ENCODE results near the gene GLUD2. TPM values are rescaled to one million over a fixed set of nuclear protein-coding genes. Genes with fewer than 3 reads are reported as not detected.
"Not testable (repeated sequence)": the region's sequence is repeated elsewhere in the genome, so short reads cannot be mapped to it uniquely, and the experiment has no call there.

The GLUD2 gene
- polyA plus RNA-seq, result under 1 TPM; 0.16 to 0.91 (median 0.42) TPM

- H3K4me1 Mint-ChIP-seq; H3K27me3 Mint-ChIP-seq (ENCODE audit: low read depth in 3 of 3); H3K36me3 Mint-ChIP-seq; H3K27ac Mint-ChIP-seq; DNase-seq; H3K9me3 Mint-ChIP-seq; H3K4me3 Mint-ChIP-seq: not testable (repeated sequence)
Measured at GRCh38 chrX:121047441-121048419, at the start of gene GLUD2. Gene GLUD2 (plus strand): TSS chrX:121047610. CDS start chrX:121047685, 75 bp downstream.

DNA sequence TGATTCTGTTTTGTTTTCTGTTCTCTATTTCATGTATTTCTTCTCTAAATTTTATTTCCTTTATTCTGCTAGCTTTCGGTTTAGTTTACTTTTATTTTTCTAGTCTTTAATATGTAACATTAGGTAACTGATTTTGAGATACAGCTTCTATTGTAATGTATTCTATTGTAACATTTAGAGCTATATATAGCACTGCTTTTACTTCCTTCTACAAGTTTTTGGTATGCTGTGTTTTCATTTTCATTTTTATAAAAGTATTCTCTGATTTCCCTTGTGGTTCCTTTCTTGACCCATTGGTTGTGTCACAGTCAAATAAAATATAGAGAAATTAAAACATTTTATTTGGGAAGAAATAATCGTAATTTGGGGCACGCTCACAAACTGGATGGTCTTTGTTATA, 48.0 kb upstream of the GLUD2 start:
- Mint-ChIP-seq H3K27ac (no peak overlapping the region), H3K36me3 (no peaks in the 10 kb centered on the region), H3K27me3 (ENCODE audit: low read depth in 3 of 3) (peaks cover 0 to 2% (median under 1%) of the 10 kb centered on the region in 3 donors), H3K4me3 (no peak overlapping the region), H3K4me1 (no peaks in the 10 kb centered on the region), H3K9me3 (peaks cover 0 to 3% (median 0%) of the 10 kb centered on the region in 6 donors)
- DNase-seq, result no peak

GRCh38 chrX:121000589-121000988, 46.8 kb upstream of the GLUD2 start:
- Mint-ChIP-seq H3K4me1 (no peaks in the 10 kb centered on the region), H3K9me3 (no peaks in the 10 kb centered on the region), H3K27me3 (ENCODE audit: low read depth in 3 of 3) (peaks cover 0 to 2% (median 0%) of the 10 kb centered on the region in 3 donors), H3K27ac (no peak overlapping the region), H3K36me3 (no peaks in the 10 kb centered on the region), H3K4me3 (no peak overlapping the region)
- DNase-seq, result no peak

DNA sequence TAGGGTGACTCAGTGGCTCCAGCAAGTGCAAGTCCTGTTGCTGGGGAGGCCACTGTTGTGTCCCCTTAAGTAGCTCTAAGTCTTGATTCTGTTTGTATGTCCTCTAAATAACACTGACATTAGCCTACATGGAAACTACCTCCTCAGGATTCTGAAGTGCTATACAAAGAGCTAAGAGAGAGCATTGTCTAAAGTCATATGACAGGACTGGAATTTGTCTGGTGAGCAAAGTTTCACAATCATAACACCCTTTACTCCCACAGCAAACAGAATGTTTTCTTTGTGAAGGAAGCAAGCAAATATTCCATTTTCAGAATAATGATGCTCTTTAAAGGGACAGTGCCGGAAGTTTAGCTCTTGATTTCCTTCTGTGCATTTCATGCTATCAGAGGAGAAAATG, 38.5 kb upstream of the GLUD2 start:
- no peak overlapping the region for H3K27ac Mint-ChIP-seq
- peaks cover 0 to 8% (median 0%) of the 10 kb centered on the region in 3 donors for H3K27me3 Mint-ChIP-seq (ENCODE audit: low read depth in 3 of 3)
- DNase-seq, result no peak

GRCh38 chrX:121009764-121010163, 37.6 kb upstream of the GLUD2 start:
- no peak overlapping the region for H3K4me3 Mint-ChIP-seq
- no peak overlapping the region for H3K27ac Mint-ChIP-seq
- no peak for DNase-seq
- peaks cover 0 to 10% (median 0%) of the 10 kb centered on the region in 6 donors for H3K9me3 Mint-ChIP-seq
- peaks cover 0 to 12% (median 0%) of the 10 kb centered on the region in 3 donors for H3K27me3 Mint-ChIP-seq (ENCODE audit: low read depth in 3 of 3)
- no peaks in the 10 kb centered on the region for H3K4me1 Mint-ChIP-seq
- H3K36me3 Mint-ChIP-seq, result no peaks in the 10 kb centered on the region

More for the DNA sequence above, 38.5 kb upstream of the GLUD2 start:
- H3K36me3 Mint-ChIP-seq, result no peaks in the 10 kb centered on the region
- H3K4me3 Mint-ChIP-seq, result no peak overlapping the region
- H3K4me1 Mint-ChIP-seq, result no peaks in the 10 kb centered on the region
- H3K9me3 Mint-ChIP-seq, result peaks cover 0 to 7% (median 0%) of the 10 kb centered on the region in 6 donors

GRCh38 chrX:121010218-121010617, 37.2 kb upstream of the GLUD2 start:
- peaks cover 0 to 12% (median 0%) of the 10 kb centered on the region in 3 donors for H3K27me3 Mint-ChIP-seq (ENCODE audit: low read depth in 3 of 3)
- H3K4me3 Mint-ChIP-seq, result no peak overlapping the region
- DNase-seq, result no peak
- no peaks in the 10 kb centered on the region for H3K4me1 Mint-ChIP-seq
- H3K27ac Mint-ChIP-seq, result no peak overlapping the region
- H3K9me3 Mint-ChIP-seq, result peaks cover 0 to 10% (median 0%) of the 10 kb centered on the region in 6 donors
- no peaks in the 10 kb centered on the region for H3K36me3 Mint-ChIP-seq

GRCh38 chrX:121011254-121011653, 36.2 kb upstream of the GLUD2 start:
- Mint-ChIP-seq H3K9me3 (peaks cover 0 to 10% (median 0%) of the 10 kb centered on the region in 6 donors), H3K4me1 (no peaks in the 10 kb centered on the region), H3K27me3 (ENCODE audit: low read depth in 3 of 3) (peaks cover 0 to 12% (median 0%) of the 10 kb centered on the region in 3 donors), H3K27ac (no peak overlapping the region), H3K36me3 (no peaks in the 10 kb centered on the region), H3K4me3 (no peak overlapping the region)
- DNase-seq, result no peak

GRCh38 chrX:121013897-121014455, 33.4 kb upstream of the GLUD2 start:
- Mint-ChIP-seq H3K9me3 (peaks cover 0 to 10% (median 0%) of the 10 kb centered on the region in 6 donors), H3K4me1 (no peaks in the 10 kb centered on the region), H3K27me3 (ENCODE audit: low read depth in 3 of 3) (peaks cover 0 to 7% (median 0%) of the 10 kb centered on the region in 3 donors), H3K4me3 (no peak overlapping the region), H3K27ac (no peak overlapping the region), H3K36me3 (no peaks in the 10 kb centered on the region)
- DNase-seq, result no peak

DNA sequence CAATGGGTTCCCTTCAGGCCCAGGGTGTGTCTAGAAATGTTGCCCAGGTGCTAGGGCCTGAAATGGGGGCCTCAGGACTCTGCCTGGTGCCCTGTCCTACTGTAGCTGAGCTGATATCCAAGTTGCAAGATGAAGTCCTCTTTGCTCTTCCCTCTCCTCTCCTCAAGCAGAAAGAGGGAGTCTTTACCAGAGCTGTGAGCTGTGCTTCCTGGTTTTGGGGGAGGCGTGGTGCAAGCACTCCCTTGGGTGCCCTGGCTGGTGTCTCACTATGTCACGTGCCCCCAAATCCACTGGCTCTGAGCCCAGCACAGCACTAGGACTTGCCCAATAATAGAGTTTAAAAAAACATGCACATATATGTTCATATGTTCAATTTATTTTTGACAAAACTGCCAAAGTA, 32.6 kb upstream of the GLUD2 start:
- Mint-ChIP-seq H3K27me3 (ENCODE audit: low read depth in 3 of 3) (peaks cover 0 to 7% (median 0%) of the 10 kb centered on the region in 3 donors), H3K4me1 (no peaks in the 10 kb centered on the region), H3K4me3 (no peak overlapping the region), H3K9me3 (peaks cover 0 to 10% (median 0%) of the 10 kb centered on the region in 6 donors), H3K27ac (no peak overlapping the region), H3K36me3 (no peaks in the 10 kb centered on the region)
- DNase-seq, result no peak

- Mint-ChIP-seq H3K36me3 (no peaks in the 10 kb centered on the region), H3K27ac (no peak overlapping the region), H3K4me1 (no peaks in the 10 kb centered on the region), H3K4me3 (no peak overlapping the region), H3K9me3 (no peaks in the 10 kb centered on the region), H3K27me3 (ENCODE audit: low read depth in 3 of 3) (peaks cover 0 to 3% (median 0%) of the 10 kb centered on the region in 3 donors)
- no peak for DNase-seq
Measured at GRCh38 chrX:121028419-121028818, 19.0 kb upstream of the GLUD2 start.

GRCh38 chrX:121030083-121030482, 17.3 kb upstream of the GLUD2 start:
- DNase-seq, result no peak
- Mint-ChIP-seq H3K4me3 (no peak overlapping the region), H3K36me3 (no peaks in the 10 kb centered on the region), H3K9me3 (no peaks in the 10 kb centered on the region), H3K27ac (no peak overlapping the region), H3K27me3 (ENCODE audit: low read depth in 3 of 3) (peaks cover 0 to 3% (median 0%) of the 10 kb centered on the region in 3 donors), H3K4me1 (no peaks in the 10 kb centered on the region)

DNA sequence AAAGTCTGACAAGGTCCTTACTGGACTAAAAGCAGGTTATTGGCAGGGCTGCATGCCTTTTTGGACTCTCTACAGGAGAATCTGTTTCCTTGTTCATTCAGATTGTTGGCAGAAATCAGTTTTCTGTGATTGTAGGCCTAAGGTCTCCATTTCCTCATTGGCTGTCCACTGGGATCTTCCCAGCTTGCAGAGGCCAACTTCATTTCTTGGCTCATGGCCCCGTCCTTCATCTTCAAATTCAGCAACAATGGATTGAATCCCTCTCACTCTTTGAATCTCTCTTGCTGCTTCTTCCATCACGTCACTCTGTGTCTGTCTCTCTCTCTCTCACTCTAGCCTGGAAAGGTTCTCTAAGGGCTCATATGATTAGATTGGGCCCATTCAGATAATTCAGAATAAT, 14.9 kb upstream of the GLUD2 start:
- no peaks in the 10 kb centered on the region for H3K9me3 Mint-ChIP-seq
- no peaks in the 10 kb centered on the region for H3K4me1 Mint-ChIP-seq
- H3K36me3 Mint-ChIP-seq, result no peaks in the 10 kb centered on the region
- no peak for DNase-seq
- no peak overlapping the region for H3K27ac Mint-ChIP-seq
- peaks cover 0 to 3% (median 0%) of the 10 kb centered on the region in 3 donors for H3K27me3 Mint-ChIP-seq (ENCODE audit: low read depth in 3 of 3)
- H3K4me3 Mint-ChIP-seq, result no peak overlapping the region

- DNase-seq, result no peak
Measured at GRCh38 chrX:121036137-121036536, 11.3 kb upstream of the GLUD2 start.

DNA sequence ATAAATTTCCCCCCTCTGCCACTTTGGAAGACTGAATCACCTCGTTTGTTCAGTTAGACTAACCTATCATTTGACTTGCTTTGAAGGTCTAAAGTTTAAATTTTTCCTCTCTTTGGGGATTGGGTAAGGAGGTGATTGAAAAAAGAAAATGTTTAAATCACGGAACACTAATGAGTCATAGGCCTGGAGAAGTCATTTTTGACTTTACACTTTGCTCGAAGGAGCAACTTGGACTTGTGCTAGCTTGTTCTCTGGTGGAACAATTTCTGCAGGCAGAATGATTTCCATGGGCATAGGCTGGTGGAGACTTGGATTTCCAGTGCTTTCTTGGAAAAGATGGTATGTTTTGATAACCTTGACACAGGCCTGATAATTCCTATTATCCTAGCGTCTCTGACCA, 10.5 kb upstream of the GLUD2 start:
- Mint-ChIP-seq H3K4me1 (no peaks in the 10 kb centered on the region), H3K9me3 (peaks cover 0 to 2% (median 0%) of the 10 kb centered on the region in 6 donors), H3K27ac (no peak overlapping the region), H3K36me3 (no peaks in the 10 kb centered on the region), H3K27me3 (ENCODE audit: low read depth in 3 of 3) (no peaks in the 10 kb centered on the region), H3K4me3 (no peak overlapping the region)
- no peak for DNase-seq

More at GRCh38 chrX:121036137-121036536, 11.3 kb upstream of the GLUD2 start:
- Mint-ChIP-seq H3K27ac (no peak overlapping the region), H3K4me1 (no peaks in the 10 kb centered on the region), H3K4me3 (no peak overlapping the region), H3K36me3 (no peaks in the 10 kb centered on the region), H3K9me3 (peaks cover 0 to 2% (median 0%) of the 10 kb centered on the region in 6 donors), H3K27me3 (ENCODE audit: low read depth in 3 of 3) (no peaks in the 10 kb centered on the region)
